OCI-LY3 (cell line): ENCODE results near the gene HOXD3.

Experiments used
- CTCF ChIP-seq: fragments of 200-600, 300-600 bp; sonication (generic); IDR thresholded peaks from 2 replicates; pipeline ENCODE4 v1.5.1; 2014; ENCODE audit warnings: antibody characterized with exemption, low read length, low read depth
- EZH2phosphoT487 ChIP-seq: fragments of 200-600 bp; shearing (Covaris generic); IDR thresholded peaks from 2 replicates; pipeline ENCODE4 v1.6.1; 2018; ENCODE audit warnings: antibody characterized with exemption, mixed run types, low read depth

DNA sequence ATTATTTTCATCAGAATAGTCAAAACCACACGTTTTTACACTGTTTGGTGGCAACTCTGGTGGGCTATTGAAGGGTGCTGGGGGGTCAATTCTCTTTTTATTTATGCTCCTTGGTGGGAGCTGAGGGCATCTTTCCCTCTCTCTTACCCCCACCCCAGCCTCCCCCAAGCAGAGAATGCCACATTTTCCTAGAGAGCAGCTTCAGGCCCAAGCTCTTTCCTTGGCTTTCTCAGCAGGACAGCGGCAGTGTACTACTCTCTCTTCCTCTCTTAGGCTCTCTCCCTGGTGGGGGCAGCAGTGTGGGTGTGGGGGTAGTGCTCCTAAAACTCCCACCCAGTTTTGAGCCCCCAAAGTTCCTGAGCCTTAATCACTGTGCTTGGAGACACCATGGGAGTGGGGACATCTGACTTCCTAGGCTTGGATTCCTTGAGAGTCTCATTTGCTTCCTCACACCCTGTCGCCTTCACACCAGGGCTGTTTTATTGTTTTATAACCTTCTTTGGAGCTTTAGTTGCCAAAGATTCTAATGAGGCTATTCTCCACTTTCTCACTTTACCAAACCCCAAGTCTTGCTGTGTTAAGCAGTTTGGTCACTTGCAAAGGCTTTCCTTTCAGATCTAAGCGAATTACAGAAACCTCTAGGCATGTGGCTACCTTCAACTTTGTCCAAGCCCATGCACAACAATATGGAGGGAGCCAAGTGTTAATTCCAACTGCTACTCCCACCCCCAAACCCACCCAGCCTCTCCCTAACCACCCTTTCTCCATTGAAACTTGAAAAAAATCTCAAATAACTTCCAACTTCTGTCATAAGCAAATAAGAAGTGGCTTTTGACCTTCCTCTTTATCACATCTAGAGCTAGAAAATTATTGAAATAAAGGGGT is 11.8 kb upstream of the HOXD3 start:
- no peak for TF ChIP-seq CTCF
- TF ChIP-seq EZH2phosphoT487, result no peak
